ENCODE results near the gene HEXIM2.

The HEXIM2 gene

GRCh38 chr17:45149669-45150664, 11.7 kb upstream of the HEXIM2 start:
- peak in 1 of 2 experiments; percentile 81 for DNase-seq (ENCODE audit: low read depth in 1 of 2, low spot score in 1 of 2)
- in situ Hi-C loops (cut with HindIII; ENCODE audit: low pct_unique_long_range_greater_than_20kb, low sequenced_read_pairs) = no loop called here
- peak; percentile 63; the same call in 1 of the 2 replicates for TF ChIP-seq JUND (IDR thresholded peaks at IDR 0.05; ENCODE audit: low read depth)

GRCh38 chr17:45150911-45151809, 10.5 kb upstream of the HEXIM2 start:
- TF ChIP-seq JUND (IDR thresholded peaks at IDR 0.05; ENCODE audit: low read depth) = no peak; the same call in 1 of the 2 replicates
- peak in 1 of 2 experiments; percentile 35 for DNase-seq (ENCODE audit: low read depth in 1 of 2, low spot score in 1 of 2)

GRCh38 chr17:45155029-45155428, 6.6 kb upstream of the HEXIM2 start:
- no peak for TF ChIP-seq JUND (IDR thresholded peaks at IDR 0.05; ENCODE audit: low read depth)
- DNase-seq (ENCODE audit: low read depth in 1 of 2, low spot score in 1 of 2) = no peak
- in situ Hi-C loops (cut with HindIII; ENCODE audit: low pct_unique_long_range_greater_than_20kb, low sequenced_read_pairs) = no loop called here

More at GRCh38 chr17:45150911-45151809, 10.5 kb upstream of the HEXIM2 start:
- in situ Hi-C loops (cut with HindIII; ENCODE audit: low pct_unique_long_range_greater_than_20kb, low sequenced_read_pairs) = no loop called here

GRCh38 chr17:45155483-45155882, 6.2 kb upstream of the HEXIM2 start:
- no peak for TF ChIP-seq JUND (IDR thresholded peaks at IDR 0.05; ENCODE audit: low read depth)
- peak in 1 of 2 experiments; percentile 89 for DNase-seq (ENCODE audit: low read depth in 1 of 2, low spot score in 1 of 2)
- in situ Hi-C loops (cut with HindIII; ENCODE audit: low pct_unique_long_range_greater_than_20kb, low sequenced_read_pairs) = no loop called here

GRCh38 chr17:45156242-45156641, 5.4 kb upstream of the HEXIM2 start:
- in situ Hi-C loops (cut with HindIII; ENCODE audit: low pct_unique_long_range_greater_than_20kb, low sequenced_read_pairs) = no loop called here
- TF ChIP-seq JUND (IDR thresholded peaks at IDR 0.05; ENCODE audit: low read depth) = no peak

GRCh38 chr17:45160447-45161287, 1.0 kb upstream of the HEXIM2 start:
- DNase-seq (ENCODE audit: low read depth in 1 of 2, low spot score in 1 of 2) = peak in 1 of 2 experiments; percentile 70
- in situ Hi-C loops (cut with HindIII; ENCODE audit: low pct_unique_long_range_greater_than_20kb, low sequenced_read_pairs) = no loop called here
- TF ChIP-seq JUND (IDR thresholded peaks at IDR 0.05; ENCODE audit: low read depth) = no peak

More at GRCh38 chr17:45156242-45156641, 5.4 kb upstream of the HEXIM2 start:
- DNase-seq (ENCODE audit: low read depth in 1 of 2, low spot score in 1 of 2) = no peak

- TF ChIP-seq JUND (IDR thresholded peaks at IDR 0.05; ENCODE audit: low read depth) = no peak
- in situ Hi-C loops (cut with HindIII; ENCODE audit: low pct_unique_long_range_greater_than_20kb, low sequenced_read_pairs) = no loop called here
- DNase-seq (ENCODE audit: low read depth in 1 of 2, low spot score in 1 of 2) = no peak
Observed at GRCh38 chr17:45162025-45162687, 481 bp downstream of the HEXIM2 start.

- no peak for DNase-seq (ENCODE audit: low read depth in 1 of 2, low spot score in 1 of 2)
- in situ Hi-C loops (cut with HindIII; ENCODE audit: low pct_unique_long_range_greater_than_20kb, low sequenced_read_pairs) = no loop called here
- TF ChIP-seq JUND (IDR thresholded peaks at IDR 0.05; ENCODE audit: low read depth) = no peak
Observed at GRCh38 chr17:45164734-45165269, 3.1 kb downstream of the HEXIM2 start.

GRCh38 chr17:45168991-45169752, 7.5 kb downstream of the HEXIM2 start:
- no peak for TF ChIP-seq JUND (IDR thresholded peaks at IDR 0.05; ENCODE audit: low read depth)
- in situ Hi-C loops (cut with HindIII; ENCODE audit: low pct_unique_long_range_greater_than_20kb, low sequenced_read_pairs) = no loop called here
- DNase-seq (ENCODE audit: low read depth in 1 of 2, low spot score in 1 of 2) = no peak

GRCh38 chr17:45170280-45170930, 8.7 kb downstream of the HEXIM2 start:
- in situ Hi-C loops (cut with HindIII; ENCODE audit: low pct_unique_long_range_greater_than_20kb, low sequenced_read_pairs) = no loop called here
- no peak for DNase-seq (ENCODE audit: low read depth in 1 of 2, low spot score in 1 of 2)
- TF ChIP-seq JUND (IDR thresholded peaks at IDR 0.05; ENCODE audit: low read depth) = no peak
